Lung (tissue), 12 donors: Measurements from ENCODE around the gene KRTAP23-1. TPM values are rescaled to one million over a fixed set of nuclear protein-coding genes. Genes with fewer than 3 reads are reported as not detected.

ENCODE experiments used
- ATAC-seq: fragments of 200-7000 bp; cut with Tn5 transposase; one replicate; pipeline ENCODE4 v1.9.1; 2020; ENCODE audit warnings: moderate number of reproducible peaks; ENCODE audit not compliant: insufficient read depth, low FRiP score
- DNase-seq, 3 donors: peaks; one replicate each; pipeline ENCODE4 v3.0.0-alpha.2; 2013 to 2017
- H3K27ac ChIP-seq, 2 donors: one replicate each; pipeline ENCODE4 v1.5.1; 2013; ENCODE audit warnings: mild to moderate bottlenecking in 2 of 2, moderate library complexity in 2 of 2, control low read depth in 1 of 2, inconsistent platforms in 1 of 2, low read depth in 1 of 2, low read length in 1 of 2
- H3K27me3 ChIP-seq, 3 donors: one replicate each; pipeline ENCODE4 v1.5.1; 2013; ENCODE audit warnings: low read length in 2 of 3; ENCODE audit not compliant: control insufficient read depth in 3 of 3, insufficient read depth in 3 of 3
- H3K36me3 ChIP-seq, 4 donors: one replicate each; pipeline ENCODE4 v1.5.1; 2013; ENCODE audit warnings: low read length in 4 of 4, mild to moderate bottlenecking in 1 of 4, moderate library complexity in 1 of 4; ENCODE audit not compliant: control insufficient read depth in 4 of 4, insufficient read depth in 4 of 4
- H3K4me1 ChIP-seq, 5 donors: one replicate each; pipeline ENCODE4 v1.5.1; 2013; ENCODE audit warnings: low read length in 5 of 5, mild to moderate bottlenecking in 2 of 5, moderate library complexity in 1 of 5; ENCODE audit not compliant: control insufficient read depth in 5 of 5, insufficient read depth in 5 of 5
- H3K4me3 ChIP-seq: one replicate; pipeline ENCODE4 v1.5.1; 2013; ENCODE audit warnings: mild to moderate bottlenecking, control low read depth, moderate library complexity
- H3K9ac ChIP-seq, 2 donors: one replicate each; pipeline ENCODE4 v1.5.1; 2013; ENCODE audit warnings: low read length in 2 of 2, control low read depth in 1 of 2; ENCODE audit not compliant: insufficient read depth in 1 of 2
- H3K9me3 ChIP-seq, 4 donors: one replicate each; pipeline ENCODE4 v1.5.1; 2013; ENCODE audit warnings: low read length in 3 of 4, mild to moderate bottlenecking in 1 of 4, moderate library complexity in 1 of 4; ENCODE audit not compliant: control insufficient read depth in 4 of 4, insufficient read depth in 3 of 4
- CTCF ChIP-seq: IDR thresholded peaks from 2 replicates; pipeline ENCODE4 v1.5.1; 2012; ENCODE audit warnings: mild to moderate bottlenecking; ENCODE audit errors: control extremely low read depth, extremely low read depth
- WGBS, 2 donors: extraction: QIAGEN DNeasy Blood & Tissue Kit; methylation state at CpG; one replicate each; pipeline ENCODE4 v1.1.7; 2013; 5-methylcytosine and 5-hydroxymethylcytosine counted together
- polyA plus RNA-seq, 2 donors: library from polyadenylated mRNA; stranded (reverse); fragments of 200-250 nt; gene quantifications; one replicate each; pipeline ENCODE4 v1.2.1, GENCODE V29; 2013
- total RNA-seq, 2 donors: library from RNA; depleted of rRNA in 1 of 2; stranded (reverse); fragments of >200 nt in 1 of 2; gene quantifications; one replicate each; pipeline ENCODE4 v1.2.1, GENCODE V29; 2014 to 2021
- donor health status: control.
- donor health status: control.
- donor health status: Bipolar disorder and iron deficiency.
- donor health status: healthy.
- donor health status: DM: yes; HTN: yes; CAD: no.

The KRTAP23-1 gene
- total and polyA plus RNA-seq, 4 donors: not detected

GRCh38 chr21:30329203-30329875 lies 19.1 kb downstream of the KRTAP23-1 start:
- no peak for DNase-seq

DNA sequence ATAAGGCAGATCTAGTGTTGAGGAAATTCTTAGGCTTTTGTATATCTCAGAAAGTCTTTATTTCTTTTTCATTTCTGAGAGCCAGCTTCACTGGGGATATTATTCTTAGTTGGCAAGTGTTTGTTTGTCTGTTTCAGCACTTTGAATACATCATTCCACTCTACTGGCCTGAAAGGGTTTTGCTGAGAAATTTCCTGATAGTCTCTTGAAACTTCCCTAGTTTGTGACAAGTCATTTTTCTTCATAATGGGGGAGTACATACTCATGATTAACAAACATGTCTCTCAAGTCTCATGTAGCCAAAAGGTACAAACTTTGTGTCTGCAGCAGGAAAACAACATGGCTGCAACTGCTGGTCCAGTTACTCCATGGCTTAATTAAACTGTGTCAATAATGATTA lies 22.0 kb downstream of the KRTAP23-1 start:
- no peaks in the 10 kb centered on the region for H3K27me3 ChIP-seq
- no peak overlapping the region for H3K9ac ChIP-seq
- peaks cover 0 to 1% (median 0%) of the 10 kb centered on the region in 4 donors for H3K9me3 ChIP-seq
- H3K4me3 ChIP-seq: no peak overlapping the region
- DNase-seq (no peak), ATAC-seq (no peak)
- no peak overlapping the region for H3K27ac ChIP-seq
- TF ChIP-seq CTCF: no peak
- no peaks in the 10 kb centered on the region for H3K4me1 ChIP-seq
- no peaks in the 10 kb centered on the region for H3K36me3 ChIP-seq

More at GRCh38 chr21:30329203-30329875, 19.1 kb downstream of the KRTAP23-1 start:
- Histone ChIP-seq H3K36me3 (no peaks in the 10 kb centered on the region), H3K27me3 (no peaks in the 10 kb centered on the region), H3K4me1 (no peaks in the 10 kb centered on the region), H3K9me3 (peaks cover 0 to 1% (median 0%) of the 10 kb centered on the region in 4 donors), H3K27ac (no peak overlapping the region), H3K4me3 (no peak overlapping the region), H3K9ac (no peak overlapping the region)
- 84 to 85% methylated on average over 4 of the region's 4 CpGs for WGBS, 2 donors
- ATAC-seq: no peak
- TF ChIP-seq CTCF: no peak

- Histone ChIP-seq H3K4me1 (no peaks in the 10 kb centered on the region), H3K27me3 (peaks cover 0 to 7% (median 0%) of the 10 kb centered on the region in 3 donors), H3K9me3 (peaks cover 0 to 2% (median 0%) of the 10 kb centered on the region in 4 donors), H3K27ac (no peak within 1 kb of the TSS), H3K9ac (no peak within 1 kb of the TSS), H3K36me3 (no peaks in the 10 kb centered on the region), H3K4me3 (no peak within 1 kb of the TSS)
- ATAC-seq (no peak), DNase-seq (no peak)
- no peak for TF ChIP-seq CTCF
- 90 to 99% methylated on average over 2 of the region's 2 CpGs for WGBS, 2 donors
Measured at GRCh38 chr21:30320215-30320614, 28.2 kb downstream of the KRTAP23-1 start, which contains the start of gene KRTAP26-1. Gene KRTAP26-1 (minus strand): TSS chr21:30320315. CDS start chr21:30320035, 280 bp downstream.
